ENCODE data around the gene PRM1. TPM values are rescaled to one million over a fixed set of nuclear protein-coding genes. Genes with fewer than 3 reads are reported as not detected.

PRM1 gene
- total and polyA plus RNA-seq, 2 of the 13 experiments (the other 11 are each of a cell fraction or from before 2014, with no cell fraction given), result not detected

DNA sequence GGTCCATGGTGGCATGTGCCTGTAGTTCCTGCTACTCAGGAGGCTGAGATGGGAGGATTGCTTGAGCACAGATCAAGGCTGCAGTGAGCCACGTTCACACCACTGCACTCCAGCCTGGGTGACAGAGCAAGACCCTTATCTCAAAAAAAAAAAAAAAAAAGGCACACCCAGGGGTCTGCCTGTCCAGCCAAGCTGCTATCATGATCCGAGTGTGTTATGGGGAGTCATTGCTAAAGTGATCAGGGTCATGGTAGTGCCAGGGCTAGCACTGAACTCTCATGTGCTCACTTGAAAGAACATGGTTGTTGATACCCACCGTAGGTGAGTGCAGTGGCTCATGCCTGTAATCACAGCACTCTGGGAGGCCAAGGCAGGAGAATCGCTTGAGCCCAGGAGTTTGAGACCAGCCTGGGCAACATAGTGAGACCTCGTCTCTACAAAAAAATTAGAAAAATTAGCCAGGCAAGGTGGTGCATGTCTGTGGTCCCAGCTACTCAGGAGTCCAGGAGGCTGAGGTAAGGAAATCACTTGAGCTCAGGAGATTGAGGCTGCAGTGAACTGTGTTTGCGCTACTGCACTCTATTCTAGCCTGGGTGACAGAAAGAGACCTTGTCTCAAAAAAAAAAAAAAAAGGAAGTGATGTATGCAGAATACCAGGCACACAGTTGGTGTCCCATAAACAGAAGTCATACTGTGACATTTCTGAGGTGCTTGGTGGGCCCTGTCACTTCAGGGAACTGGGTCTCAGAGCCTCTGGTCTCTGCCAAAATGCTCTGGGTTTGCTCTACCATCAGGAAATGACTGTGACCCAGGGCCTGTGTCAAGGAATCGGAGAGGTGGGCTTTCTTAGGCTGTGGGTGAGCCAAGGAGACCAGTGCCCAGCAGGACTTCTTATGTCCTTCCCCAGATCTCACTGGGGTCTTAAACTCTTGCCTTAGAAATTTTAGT lies 2.2 kb downstream of the PRM1 start (continued):
- TF ChIP-seq ZNF510 (CRISPR knock-in tag; IDR thresholded peaks at IDR 0.05; ENCODE audit: low read depth), result no peak
- peak; percentile 93; the same call in 1 of the 2 replicates for TF ChIP-seq BRD4 (CRISPR knock-in tag; IDR thresholded peaks at IDR 0.05)
- TF ChIP-seq ZNF709 (CRISPR knock-in tag; IDR thresholded peaks at IDR 0.05), result 0 out of 2 replicates have a peak, but pooled peaks have one; percentile 6
- TF ChIP-seq IRF2 (CRISPR knock-in tag; IDR thresholded peaks at IDR 0.05), result 0 out of 2 replicates have a peak, but pooled peaks have one; percentile 25
- TF ChIP-seq ZNF350 (CRISPR knock-in tag; IDR thresholded peaks at IDR 0.05; ENCODE audit: borderline replicate concordance, low read depth), result peak; percentile 55; the same call in 1 of the 2 replicates
- TF ChIP-seq KLF12 (CRISPR knock-in tag; IDR thresholded peaks at IDR 0.05; ENCODE audit: borderline replicate concordance), result 0 out of 2 replicates have a peak, but pooled peaks have one; percentile 73
- no peak for TF ChIP-seq ELF4 (CRISPR knock-in tag; IDR thresholded peaks at IDR 0.05; ENCODE audit: borderline replicate concordance)
- 0 out of 2 replicates have a peak, but pooled peaks have one; percentile 34 for TF ChIP-seq ZNF451 (CRISPR knock-in tag; IDR thresholded peaks at IDR 0.05)
- peak; percentile 76 for TF ChIP-seq NFKBIZ (CRISPR knock-in tag; IDR thresholded peaks at IDR 0.05)
- 0 out of 2 replicates have a peak, but pooled peaks have one; percentile 7 for TF ChIP-seq KDM3A (CRISPR knock-in tag; IDR thresholded peaks at IDR 0.05; ENCODE audit: low read depth)
- TF ChIP-seq, protein P1, sequence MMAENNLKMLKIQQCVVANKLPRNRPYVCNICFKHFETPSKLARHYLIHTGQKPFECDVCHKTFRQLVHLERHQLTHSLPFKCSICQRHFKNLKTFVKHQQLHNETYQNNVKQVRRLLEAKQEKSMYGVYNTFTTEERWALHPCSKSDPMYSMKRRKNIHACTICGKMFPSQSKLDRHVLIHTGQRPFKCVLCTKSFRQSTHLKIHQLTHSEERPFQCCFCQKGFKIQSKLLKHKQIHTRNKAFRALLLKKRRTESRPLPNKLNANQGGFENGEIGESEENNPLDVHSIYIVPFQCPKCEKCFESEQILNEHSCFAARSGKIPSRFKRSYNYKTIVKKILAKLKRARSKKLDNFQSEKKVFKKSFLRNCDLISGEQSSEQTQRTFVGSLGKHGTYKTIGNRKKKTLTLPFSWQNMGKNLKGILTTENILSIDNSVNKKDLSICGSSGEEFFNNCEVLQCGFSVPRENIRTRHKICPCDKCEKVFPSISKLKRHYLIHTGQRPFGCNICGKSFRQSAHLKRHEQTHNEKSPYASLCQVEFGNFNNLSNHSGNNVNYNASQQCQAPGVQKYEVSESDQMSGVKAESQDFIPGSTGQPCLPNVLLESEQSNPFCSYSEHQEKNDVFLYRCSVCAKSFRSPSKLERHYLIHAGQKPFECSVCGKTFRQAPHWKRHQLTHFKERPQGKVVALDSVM (CRISPR knock-in tag; IDR thresholded peaks at IDR 0.05), result peak; percentile 72
- TF ChIP-seq ZNF501 (CRISPR knock-in tag; IDR thresholded peaks at IDR 0.05), result peak; percentile 23; the same call in 1 of the 2 replicates
- TF ChIP-seq ZZZ3 (CRISPR knock-in tag; IDR thresholded peaks at IDR 0.05; ENCODE audit: borderline replicate concordance), result 0 out of 2 replicates have a peak, but pooled peaks have one; percentile 43
- TF ChIP-seq ZMYM3 (CRISPR knock-in tag; IDR thresholded peaks at IDR 0.05), result peak; percentile 33; the same call in 1 of the 2 replicates
- no peak for TF ChIP-seq KLF6 (CRISPR knock-in tag; IDR thresholded peaks at IDR 0.05)
- 0 out of 2 replicates have a peak, but pooled peaks have one; percentile 3 for TF ChIP-seq ZNF614 (CRISPR knock-in tag; IDR thresholded peaks at IDR 0.05; ENCODE audit: borderline replicate concordance)
- 0 out of 2 replicates have a peak, but pooled peaks have one; percentile 21 for TF ChIP-seq ZNF720 (CRISPR knock-in tag; IDR thresholded peaks at IDR 0.05)
- TF ChIP-seq, protein P2, sequence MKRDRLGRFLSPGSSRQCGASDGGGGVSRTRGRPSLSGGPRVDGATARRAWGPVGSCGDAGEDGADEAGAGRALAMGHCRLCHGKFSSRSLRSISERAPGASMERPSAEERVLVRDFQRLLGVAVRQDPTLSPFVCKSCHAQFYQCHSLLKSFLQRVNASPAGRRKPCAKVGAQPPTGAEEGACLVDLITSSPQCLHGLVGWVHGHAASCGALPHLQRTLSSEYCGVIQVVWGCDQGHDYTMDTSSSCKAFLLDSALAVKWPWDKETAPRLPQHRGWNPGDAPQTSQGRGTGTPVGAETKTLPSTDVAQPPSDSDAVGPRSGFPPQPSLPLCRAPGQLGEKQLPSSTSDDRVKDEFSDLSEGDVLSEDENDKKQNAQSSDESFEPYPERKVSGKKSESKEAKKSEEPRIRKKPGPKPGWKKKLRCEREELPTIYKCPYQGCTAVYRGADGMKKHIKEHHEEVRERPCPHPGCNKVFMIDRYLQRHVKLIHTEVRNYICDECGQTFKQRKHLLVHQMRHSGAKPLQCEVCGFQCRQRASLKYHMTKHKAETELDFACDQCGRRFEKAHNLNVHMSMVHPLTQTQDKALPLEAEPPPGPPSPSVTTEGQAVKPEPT (CRISPR knock-in tag; IDR thresholded peaks at IDR 0.05; ENCODE audit: low read depth), result 0 out of 2 replicates have a peak, but pooled peaks have one; percentile 59
- TF ChIP-seq ZNF337 (CRISPR knock-in tag; IDR thresholded peaks at IDR 0.05; ENCODE audit: borderline replicate concordance, low read depth), result no peak
- peak; percentile 53 for TF ChIP-seq U2AF1 (optimal IDR thresholded peaks at IDR 0.05; ENCODE audit: low read depth, low read length)
- TF ChIP-seq CHD2 (IDR thresholded peaks at IDR 0.05; ENCODE audit: low read depth, low read length), result 0 out of 2 replicates have a peak, but pooled peaks have one; percentile 2
- peak; percentile 1; the same call in 1 of the 2 replicates for TF ChIP-seq NCOA2 (CRISPR knock-in tag; IDR thresholded peaks at IDR 0.05)
- peak; percentile 50; the same call in 1 of the 2 replicates for TF ChIP-seq MYC (CRISPR knock-in tag; IDR thresholded peaks at IDR 0.05; ENCODE audit: borderline replicate concordance)
- TF ChIP-seq NR2F6 (IDR thresholded peaks at IDR 0.05), result no peak
- peak; percentile 29; the same call in 1 of the 2 replicates for TF ChIP-seq NR2F6 (CRISPR knock-in tag; IDR thresholded peaks at IDR 0.05)
- TF ChIP-seq HDAC2 (CRISPR knock-in tag; IDR thresholded peaks at IDR 0.05), result peak; percentile 11; the same call in 1 of the 2 replicates
- 0 out of 2 replicates have a peak, but pooled peaks have one; percentile 19 for TF ChIP-seq RELA (CRISPR knock-in tag; IDR thresholded peaks at IDR 0.05)
